HG02970 (cell line): Measurements from ENCODE around the gene RPS15.
"Not testable (repeated sequence)": the region's sequence is repeated elsewhere in the genome, so short reads cannot be mapped to it uniquely, and the experiment has no call there.

ENCODE experiments used
- ATAC-seq: cut with Tn5 transposase; IDR thresholded peaks from one replicate; pipeline ENCODE4 v1.9.1; 2021; ENCODE audit warnings: mild to moderate bottlenecking, moderate library complexity, moderate number of reproducible peaks; ENCODE audit not compliant: unreplicated experiment, low FRiP score

The RPS15 gene

GRCh38 chr19:1466018-1466460 lies 27.8 kb downstream of the RPS15 start:
- ATAC-seq = no peak

DNA sequence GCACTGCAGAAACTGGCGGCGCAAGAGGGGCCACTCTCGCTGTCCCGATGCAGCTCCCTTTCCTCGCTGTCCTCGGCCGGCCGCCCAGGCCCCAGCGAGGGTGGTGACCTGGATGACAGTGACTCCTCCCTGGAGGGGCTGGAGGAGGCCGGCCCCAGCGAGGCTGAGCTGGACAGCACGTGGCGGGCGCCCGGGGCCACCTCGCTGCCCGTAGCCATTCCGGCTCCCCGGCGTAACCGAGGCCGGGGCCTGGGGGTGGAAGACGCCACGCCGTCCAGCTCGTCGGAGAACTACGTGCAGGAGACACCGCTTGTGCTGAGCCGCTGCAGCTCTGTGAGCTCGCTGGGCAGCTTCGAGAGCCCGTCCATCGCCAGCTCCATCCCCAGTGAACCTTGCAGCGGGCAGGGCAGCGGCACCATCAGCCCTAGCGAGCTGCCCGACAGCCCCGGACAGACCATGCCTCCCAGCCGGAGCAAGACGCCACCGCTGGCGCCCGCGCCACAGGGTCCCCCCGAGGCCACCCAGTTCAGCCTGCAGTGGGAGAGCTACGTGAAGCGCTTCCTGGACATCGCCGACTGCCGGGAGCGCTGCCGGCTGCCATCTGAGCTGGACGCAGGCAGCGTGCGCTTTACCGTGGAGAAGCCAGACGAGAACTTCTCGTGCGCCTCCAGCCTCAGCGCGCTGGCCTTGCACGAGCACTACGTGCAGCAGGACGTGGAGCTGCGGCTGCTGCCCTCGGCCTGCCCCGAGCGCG lies 28.4 kb downstream of the RPS15 start:
- no peak for ATAC-seq

DNA sequence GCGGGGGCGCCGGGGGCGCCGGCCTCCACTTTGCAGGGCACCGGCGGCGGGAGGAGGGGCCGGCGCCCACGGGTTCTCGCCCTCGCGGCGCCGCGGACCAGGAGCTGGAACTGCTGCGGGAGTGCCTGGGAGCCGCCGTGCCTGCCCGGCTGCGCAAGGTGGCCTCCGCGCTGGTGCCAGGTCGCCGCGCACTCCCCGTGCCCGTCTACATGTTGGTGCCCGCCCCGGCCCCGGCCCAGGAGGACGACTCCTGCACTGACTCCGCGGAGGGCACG lies 29.0 kb downstream of the RPS15 start:
- no peak for ATAC-seq

DNA sequence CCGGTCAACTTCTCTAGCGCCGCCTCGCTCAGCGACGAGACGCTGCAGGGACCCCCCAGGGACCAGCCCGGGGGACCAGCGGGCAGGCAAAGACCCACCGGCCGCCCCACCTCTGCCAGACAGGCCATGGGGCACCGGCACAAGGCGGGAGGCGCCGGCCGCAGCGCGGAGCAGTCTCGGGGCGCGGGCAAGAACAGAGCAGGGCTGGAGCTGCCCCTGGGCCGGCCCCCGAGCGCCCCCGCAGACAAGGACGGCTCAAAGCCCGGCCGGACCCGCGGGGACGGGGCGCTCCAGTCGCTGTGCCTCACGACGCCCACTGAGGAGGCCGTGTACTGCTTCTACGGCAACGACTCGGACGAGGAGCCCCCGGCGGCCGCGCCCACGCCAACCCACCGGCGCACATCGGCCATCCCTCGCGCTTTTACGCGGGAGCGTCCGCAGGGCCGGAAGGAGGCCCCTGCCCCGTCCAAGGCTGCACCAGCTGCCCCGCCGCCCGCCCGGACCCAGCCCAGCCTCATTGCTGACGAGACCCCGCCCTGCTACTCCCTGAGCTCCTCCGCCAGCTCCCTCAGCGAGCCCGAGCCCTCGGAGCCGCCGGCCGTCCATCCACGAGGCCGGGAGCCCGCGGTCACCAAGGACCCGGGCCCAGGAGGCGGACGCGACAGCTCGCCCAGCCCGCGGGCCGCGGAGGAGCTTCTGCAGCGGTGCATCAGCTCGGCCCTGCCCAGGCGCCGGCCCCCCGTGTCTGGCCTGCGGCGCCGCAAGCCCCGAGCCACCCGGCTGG lies 29.5 kb downstream of the RPS15 start:
- no peak for ATAC-seq

GRCh38 chr19:1468274-1468820 lies 30.2 kb downstream of the RPS15 start:
- no peak for ATAC-seq

DNA sequence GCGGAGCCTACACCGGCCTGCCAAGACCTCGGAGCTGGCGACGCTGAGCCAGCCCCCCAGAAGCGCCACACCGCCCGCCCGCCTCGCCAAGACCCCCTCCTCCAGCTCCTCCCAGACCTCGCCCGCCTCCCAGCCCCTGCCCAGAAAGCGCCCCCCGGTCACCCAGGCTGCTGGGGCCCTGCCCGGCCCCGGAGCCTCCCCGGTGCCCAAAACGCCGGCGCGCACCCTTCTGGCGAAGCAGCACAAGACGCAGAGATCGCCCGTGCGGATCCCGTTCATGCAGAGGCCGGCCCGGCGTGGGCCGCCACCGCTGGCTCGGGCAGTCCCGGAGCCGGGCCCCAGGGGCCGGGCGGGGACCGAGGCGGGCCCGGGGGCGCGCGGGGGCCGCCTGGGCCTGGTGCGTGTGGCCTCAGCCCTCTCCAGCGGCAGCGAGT lies 30.6 kb downstream of the RPS15 start:
- ATAC-seq = no peak

- ATAC-seq = no peak
Measured at GRCh38 chr19:1469255-1470054, 31.3 kb downstream of the RPS15 start.

DNA sequence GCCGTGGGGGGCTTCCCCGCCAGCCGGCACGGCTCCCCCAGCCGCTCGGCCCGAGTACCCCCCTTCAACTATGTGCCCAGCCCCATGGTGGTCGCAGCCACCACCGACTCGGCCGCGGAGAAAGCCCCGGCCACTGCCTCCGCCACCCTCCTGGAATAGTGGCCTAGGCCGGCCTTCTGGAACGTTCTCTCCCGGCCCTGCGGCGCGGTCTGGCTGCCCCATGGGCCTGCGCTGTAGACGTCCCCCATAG lies 31.8 kb downstream of the RPS15 start:
- ATAC-seq = no peak

DNA sequence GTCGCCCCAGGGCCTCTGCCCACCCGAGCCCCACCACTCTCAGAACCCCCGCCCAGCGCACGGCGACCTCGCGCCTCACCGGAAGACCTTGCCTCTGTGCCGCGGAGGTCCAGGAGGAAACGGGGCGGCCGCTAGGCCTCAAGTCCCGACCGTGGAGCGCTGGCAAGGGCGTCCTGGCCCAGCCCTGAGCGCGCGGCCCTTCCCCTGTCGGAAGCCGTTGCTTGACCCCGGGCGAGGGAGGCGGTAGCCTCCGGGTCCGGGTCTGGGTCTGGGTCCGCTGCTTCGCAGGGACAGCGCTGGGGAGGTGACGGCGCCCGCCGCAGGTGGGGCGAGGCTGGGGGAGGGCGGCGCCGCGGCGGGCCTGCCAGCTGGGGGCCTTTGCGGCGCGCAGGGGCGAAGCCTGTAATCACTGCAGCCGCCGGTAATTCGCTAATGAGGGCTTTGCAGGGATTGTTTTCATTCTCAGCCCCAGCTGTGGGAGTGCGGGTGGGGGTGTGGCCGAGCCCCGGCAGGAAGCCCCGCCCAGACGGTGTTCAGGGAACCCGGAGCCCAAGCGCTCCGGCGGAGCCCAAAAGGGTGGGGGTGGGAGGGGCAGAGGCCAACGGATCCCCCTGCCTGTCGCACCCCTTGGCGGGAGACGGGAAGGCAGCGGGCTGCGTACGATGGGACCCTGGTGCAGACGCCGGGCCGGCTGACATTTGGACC lies 32.3 kb downstream of the RPS15 start:
- ATAC-seq = no peak

DNA sequence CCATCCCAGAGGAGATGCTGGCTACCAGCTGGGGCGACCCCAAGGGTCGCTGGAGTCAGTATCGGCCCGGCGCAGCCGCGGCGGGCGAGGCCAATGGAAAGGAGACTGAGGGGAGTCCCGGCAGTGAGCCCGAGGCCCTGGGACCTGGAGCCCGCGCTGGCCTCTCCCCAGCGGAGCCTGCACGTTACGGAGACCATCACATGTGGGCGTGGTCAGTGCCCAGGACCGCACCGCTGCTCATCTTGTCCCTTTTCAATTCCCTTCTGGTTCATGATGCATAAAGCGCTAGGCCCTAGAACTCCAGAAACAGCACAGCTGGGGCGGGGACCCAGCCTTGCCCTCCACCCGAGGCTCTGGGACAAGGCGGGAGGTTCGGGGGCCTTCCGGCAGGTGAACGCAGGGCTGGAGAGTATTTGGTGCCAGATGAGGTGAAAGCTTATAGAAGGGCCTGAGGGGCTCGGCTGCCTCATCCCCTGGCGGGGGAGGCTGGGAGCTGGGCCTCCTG lies 32.9 kb downstream of the RPS15 start:
- no peak for ATAC-seq

GRCh38 chr19:1471515-1472160 lies 33.4 kb downstream of the RPS15 start:
- no peak for ATAC-seq

DNA sequence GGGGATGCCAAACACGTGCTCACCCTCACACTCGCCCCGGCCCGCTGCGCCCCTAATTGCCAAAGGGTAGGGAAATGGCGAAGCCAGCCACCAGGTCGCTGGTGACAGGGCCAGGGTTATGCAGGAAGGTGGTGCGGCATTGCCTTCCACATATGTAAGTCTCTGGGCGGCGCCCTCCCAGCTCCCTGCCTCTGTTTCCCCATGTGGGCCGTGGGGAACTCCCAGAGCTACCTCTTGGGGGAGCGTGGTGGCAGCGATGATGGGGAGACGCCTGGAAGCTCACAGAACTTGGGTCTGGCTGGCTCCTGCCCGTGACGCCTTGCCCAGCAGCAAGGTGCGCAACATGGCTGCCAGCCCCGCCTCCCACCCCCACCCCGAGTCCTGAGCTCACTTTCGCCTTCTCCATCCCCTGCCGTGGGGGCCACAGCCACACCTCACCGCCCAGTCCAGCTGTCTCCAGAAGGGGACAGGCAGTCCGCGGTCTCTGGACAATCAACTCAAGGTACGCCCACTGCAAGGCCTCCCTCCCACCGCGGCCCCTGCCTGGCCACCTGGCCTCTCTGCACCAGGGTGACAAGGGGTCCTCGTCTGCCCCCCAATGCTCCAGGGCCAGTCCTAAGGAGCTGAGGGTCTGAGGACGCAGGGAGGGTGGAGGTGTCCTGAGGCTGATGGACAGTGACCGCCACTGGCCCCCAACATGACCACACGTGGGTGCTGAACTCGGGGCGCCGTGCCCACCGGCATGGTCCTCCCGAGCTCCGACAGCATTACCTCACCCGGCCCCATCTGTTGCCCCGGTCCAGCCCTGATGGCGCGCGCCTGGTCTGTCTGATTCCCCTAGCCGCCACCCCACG lies 34.3 kb downstream of the RPS15 start:
- ATAC-seq = no peak

DNA sequence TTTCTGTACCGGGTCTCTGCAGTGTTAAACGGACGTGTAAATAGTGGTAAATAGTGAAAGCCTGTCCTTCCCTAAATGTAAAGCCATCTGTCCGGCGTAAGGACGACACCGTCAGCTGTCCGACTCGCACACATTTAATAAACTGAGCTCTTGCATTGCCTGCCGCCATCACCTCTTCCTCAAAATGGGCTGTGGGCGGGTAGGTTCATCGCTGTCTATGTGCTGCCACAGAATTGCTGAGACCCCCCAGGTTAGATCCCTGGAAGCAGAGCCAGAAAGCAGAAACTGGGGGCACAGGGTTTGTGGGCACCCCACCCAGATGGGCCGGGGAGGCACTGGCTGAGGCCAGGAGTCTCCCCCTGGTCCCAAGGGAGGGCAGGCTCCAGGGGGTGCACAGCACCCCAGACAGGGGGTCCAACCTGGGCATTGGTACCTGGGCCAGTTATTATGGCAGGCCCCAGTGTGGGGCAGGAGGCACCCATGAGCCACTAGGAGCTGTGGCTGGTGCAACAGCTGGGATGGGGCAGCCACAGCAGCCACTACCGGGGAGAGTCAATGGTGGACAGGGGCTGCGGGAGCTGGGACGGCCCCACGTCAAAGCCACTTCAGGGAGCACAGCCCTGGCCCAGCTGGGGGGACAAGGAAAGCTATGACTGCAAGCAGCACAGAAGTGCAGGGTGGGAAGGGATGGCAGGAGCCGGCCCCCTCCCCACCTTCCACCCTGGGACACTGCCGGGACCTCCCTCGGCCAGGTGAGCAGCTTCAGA lies 35.1 kb downstream of the RPS15 start:
- no peak for ATAC-seq

DNA sequence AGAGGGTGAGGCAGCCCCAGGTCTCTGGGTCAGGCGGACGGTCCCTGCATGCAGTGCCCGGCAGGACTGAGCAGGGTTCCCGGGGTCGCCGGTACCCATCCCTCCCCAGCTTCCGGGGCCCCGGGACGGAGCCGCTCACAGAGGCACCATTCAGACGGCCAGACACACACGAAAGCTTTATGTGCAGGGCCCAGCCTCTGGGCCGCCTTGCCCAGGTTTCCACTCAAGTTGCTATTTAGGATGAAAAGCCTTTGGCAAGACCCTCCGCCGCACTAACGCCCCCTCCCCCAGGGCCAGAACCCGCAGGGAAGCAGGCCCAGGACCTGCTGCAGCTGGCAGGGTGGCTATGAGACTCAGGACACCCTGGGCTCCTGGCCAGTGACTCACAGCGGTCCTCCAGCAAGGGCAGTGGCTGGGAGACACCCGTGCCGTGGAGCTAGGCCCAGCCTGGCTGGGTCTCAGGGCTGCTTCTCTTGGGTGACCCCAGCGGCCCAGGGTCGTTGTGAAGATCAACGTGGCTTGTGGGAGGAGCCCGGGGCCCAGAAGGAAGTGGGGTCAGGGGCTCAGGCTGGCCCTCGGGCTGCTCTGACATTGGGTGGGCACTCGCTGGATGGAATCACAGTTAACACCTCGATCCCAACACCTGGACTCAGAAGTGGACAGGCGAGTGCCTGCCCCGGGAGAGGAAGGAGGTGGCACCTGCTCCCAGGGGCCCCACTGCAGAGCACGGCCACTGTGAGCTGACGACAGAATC lies 36.0 kb downstream of the RPS15 start:
- ATAC-seq = no peak

DNA sequence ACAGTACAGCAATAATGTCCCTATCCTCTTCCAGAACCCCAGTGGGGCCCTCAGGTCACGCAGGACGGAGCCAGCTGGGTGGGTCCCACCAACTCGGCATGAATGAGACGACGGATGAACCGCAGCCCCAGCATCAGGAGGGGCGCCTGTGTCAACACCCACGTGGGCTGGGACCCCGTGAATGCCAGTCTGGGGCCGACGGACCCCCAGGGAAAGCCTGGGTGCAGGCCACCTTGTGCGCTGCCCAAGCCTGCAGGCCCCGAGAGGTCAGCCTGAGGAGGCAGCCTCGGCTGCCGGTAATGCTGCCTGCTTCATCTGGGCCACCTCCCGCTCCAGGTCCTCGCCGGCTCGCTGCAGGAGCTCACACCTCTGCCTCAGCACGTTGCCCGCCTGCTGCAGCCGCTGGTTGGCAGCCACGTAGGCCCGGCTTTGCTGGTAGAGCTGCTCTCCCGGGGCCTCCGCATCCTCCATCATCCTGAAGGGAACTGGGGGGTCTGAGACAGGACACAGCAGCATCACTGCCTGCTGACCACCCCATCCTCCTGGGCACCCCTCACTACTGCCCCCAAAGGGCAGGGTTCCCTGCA lies 36.7 kb downstream of the RPS15 start:
- ATAC-seq = no peak

GRCh38 chr19:1475751-1476437 lies 37.7 kb downstream of the RPS15 start:
- no peak for ATAC-seq

GRCh38 chr19:1477056-1477455 lies 38.9 kb downstream of the RPS15 start:
- ATAC-seq = not testable (repeated sequence)
